ENCODE data around the gene ITGB6. TPM values are rescaled to one million over a fixed set of nuclear protein-coding genes. Genes with fewer than 3 reads are reported as not detected.
"Not testable (repeated sequence)": the region's sequence is repeated elsewhere in the genome, so short reads cannot be mapped to it uniquely, and the experiment has no call there.

ITGB6 gene
- total RNA-seq, 1 donor from 2014 or later, result not detected

DNA sequence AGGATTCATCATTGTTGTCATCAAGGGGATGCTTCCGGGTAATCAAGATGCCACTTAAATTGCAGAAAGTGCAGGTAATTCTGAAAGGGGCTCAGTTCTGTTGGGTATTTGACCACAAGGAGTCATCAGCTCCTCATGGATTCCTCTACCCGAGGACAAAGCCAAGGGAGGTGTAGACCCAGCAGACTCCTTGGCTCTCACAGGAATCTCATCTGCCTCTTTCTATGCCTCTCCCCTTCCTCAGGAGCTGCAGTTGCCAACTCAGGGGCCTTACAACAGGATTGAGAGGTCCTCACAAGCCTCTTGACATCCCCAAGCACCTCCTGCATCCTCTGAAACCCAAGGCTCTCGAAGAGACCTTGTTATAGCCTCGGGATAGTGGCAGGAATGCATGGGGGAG, 44.0 kb downstream of the ITGB6 start:
- Histone ChIP-seq H3K27ac (no peak overlapping the region), H3K36me3 (no peaks in the 10 kb centered on the region), H3K9me3 (no peaks in the 10 kb centered on the region), H3K4me1 (no peaks in the 10 kb centered on the region), H3K4me3 (no peak overlapping the region), H3K27me3 (no peaks in the 10 kb centered on the region)
- intact Hi-C loops (cut with DNase I), result no loop called here
- no peak for TF ChIP-seq CTCF (IDR thresholded peaks at IDR 0.05)
- DNase-seq (ENCODE audit: low spot score in 2 of 2), result no peak

- DNase-seq (ENCODE audit: low spot score in 2 of 2); H3K27me3 ChIP-seq; H3K4me3 ChIP-seq; H3K36me3 ChIP-seq; H3K9me3 ChIP-seq; H3K27ac ChIP-seq; intact Hi-C loops (cut with DNase I); H3K4me1 ChIP-seq: not testable (repeated sequence)
Measured at GRCh38 chr2:160148419-160148818, 51.7 kb downstream of the ITGB6 start.

GRCh38 chr2:160145471-160145870, 54.6 kb downstream of the ITGB6 start:
- TF ChIP-seq CTCF (IDR thresholded peaks at IDR 0.05), result no peak
- Histone ChIP-seq H3K9me3 (no peaks in the 10 kb centered on the region), H3K4me1 (no peaks in the 10 kb centered on the region), H3K27me3 (no peaks in the 10 kb centered on the region), H3K4me3 (no peak overlapping the region), H3K27ac (no peak overlapping the region), H3K36me3 (no peaks in the 10 kb centered on the region)
- intact Hi-C loops (cut with DNase I), result no loop called here
- no peak for DNase-seq (ENCODE audit: low spot score in 2 of 2)

GRCh38 chr2:160144280-160144990, 55.6 kb downstream of the ITGB6 start:
- H3K4me1 ChIP-seq, result no peaks in the 10 kb centered on the region
- H3K27me3 ChIP-seq, result no peaks in the 10 kb centered on the region
- no peak for DNase-seq (ENCODE audit: low spot score in 2 of 2)
- no peaks in the 10 kb centered on the region for H3K36me3 ChIP-seq
- intact Hi-C loops (cut with DNase I), result no loop called here
- H3K4me3 ChIP-seq, result no peak overlapping the region
- TF ChIP-seq CTCF (IDR thresholded peaks at IDR 0.05), result no peak
- no peak overlapping the region for H3K27ac ChIP-seq
- no peaks in the 10 kb centered on the region for H3K9me3 ChIP-seq

- Histone ChIP-seq H3K36me3 (no peaks in the 10 kb centered on the region), H3K27ac (no peak overlapping the region), H3K27me3 (no peaks in the 10 kb centered on the region), H3K9me3 (no peaks in the 10 kb centered on the region), H3K4me1 (no peaks in the 10 kb centered on the region), H3K4me3 (no peak overlapping the region)
- DNase-seq (ENCODE audit: low spot score in 2 of 2), result no peak
- TF ChIP-seq CTCF (IDR thresholded peaks at IDR 0.05), result no peak
- intact Hi-C loops (cut with DNase I), result no loop called here
Measured at GRCh38 chr2:160142472-160142871, 57.6 kb downstream of the ITGB6 start.

- H3K4me1 ChIP-seq, result no peaks in the 10 kb centered on the region
- intact Hi-C loops (cut with DNase I), result no loop called here
- no peaks in the 10 kb centered on the region for H3K9me3 ChIP-seq
- H3K36me3 ChIP-seq, result no peaks in the 10 kb centered on the region
- TF ChIP-seq CTCF (IDR thresholded peaks at IDR 0.05), result no peak
- no peak for DNase-seq (ENCODE audit: low spot score in 2 of 2)
- no peak overlapping the region for H3K4me3 ChIP-seq
- no peaks in the 10 kb centered on the region for H3K27me3 ChIP-seq
- no peak overlapping the region for H3K27ac ChIP-seq
Measured at GRCh38 chr2:160141912-160142311, 58.2 kb downstream of the ITGB6 start.
